NT2/D1 (cell line): ENCODE measurements around the gene IQCK.
A peak's percentile ranks its signal among the peaks of the same experiment; 100 is the strongest.

ENCODE experiments used
- SUZ12 ChIP-seq: IDR thresholded peaks from 2 replicates; pipeline ENCODE4 v1.6.1; 2011; ENCODE audit not compliant: insufficient read length, insufficient read depth; ENCODE audit errors: extremely low read depth
- YY1 ChIP-seq: IDR thresholded peaks from 2 replicates; pipeline ENCODE4 v1.6.1; 2011; ENCODE audit not compliant: insufficient read length, insufficient read depth
- ZNF274 ChIP-seq: IDR thresholded peaks from 2 replicates; pipeline ENCODE4 v1.6.1; 2011; ENCODE audit warnings: mild to moderate bottlenecking, low read depth, low read length

DNA sequence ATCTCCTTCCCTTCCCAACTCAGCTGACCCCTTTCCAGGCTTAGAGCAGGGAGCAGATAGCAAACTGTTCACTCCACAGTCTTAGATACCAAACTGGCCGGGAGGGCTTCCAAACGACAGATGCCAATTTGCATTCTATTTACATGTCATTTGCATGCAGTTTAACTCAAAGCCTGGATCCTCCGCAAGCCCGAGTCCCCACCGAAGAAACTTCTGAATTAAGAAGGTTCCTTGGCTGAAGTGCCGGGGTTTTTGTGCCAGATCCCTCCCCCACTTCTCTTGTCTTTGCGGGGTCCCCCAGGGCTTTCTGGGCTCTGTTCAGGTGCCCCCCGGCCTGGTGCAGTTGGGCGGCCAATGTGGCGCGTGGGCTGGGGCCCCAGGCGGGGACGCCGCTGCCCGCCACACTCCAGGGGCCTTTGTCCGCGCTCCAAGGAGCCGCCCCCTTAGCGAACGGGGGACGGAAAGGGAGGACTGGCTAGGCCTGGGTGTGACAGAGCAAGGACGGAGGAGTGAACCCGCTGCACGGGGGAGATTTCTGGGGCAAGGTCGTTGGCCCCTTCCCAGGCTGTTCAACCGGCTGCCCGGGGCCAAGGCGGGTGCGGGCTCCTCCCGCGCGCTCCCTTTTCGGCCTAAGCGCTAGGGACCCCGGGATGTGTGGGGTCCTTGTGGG, 165.4 kb downstream of the IQCK start:
- TF ChIP-seq YY1 (peak; percentile 11), SUZ12 (no peak), ZNF274 (no peak)
